ENCODE measurements around the gene PPFIBP1. TPM values are rescaled to one million over a fixed set of nuclear protein-coding genes. Genes with fewer than 3 reads are reported as not detected.

The PPFIBP1 gene
- total and polyA plus RNA-seq, 10 donors: 3.7 to 182 (median 92.4) TPM

DNA sequence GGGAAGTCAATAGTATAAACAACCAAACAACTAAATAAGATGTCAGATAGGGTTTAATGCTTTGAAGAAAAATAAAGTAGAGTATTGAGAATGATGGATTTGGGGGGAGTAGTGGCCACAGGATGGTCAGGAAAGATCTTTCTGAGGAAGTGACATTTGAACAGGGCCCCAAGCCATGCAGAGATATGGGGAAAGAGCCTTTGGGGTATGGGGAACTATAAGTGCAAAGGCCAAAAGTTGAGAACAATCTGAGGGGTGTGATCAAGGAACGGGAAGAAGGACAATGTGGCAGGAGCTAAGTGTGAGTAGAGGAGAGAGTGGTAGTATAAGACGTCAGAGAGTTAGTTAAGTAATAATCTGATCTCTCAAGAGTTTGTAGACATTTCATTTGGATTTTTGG, 188.0 kb downstream of the PPFIBP1 start:
- WGBS, 5 donors: 51 to 77% (median 75%) methylated on average over 2 of the region's 2 CpGs
- H3K36me3 ChIP-seq: peaks cover 0 to 41% (median 15%) of the 10 kb centered on the region in 6 donors
- peak overlapping the region in 5 of 8 donors; percentile 93 to 100 (median 99) for H3K4me3 ChIP-seq
- TF ChIP-seq, protein P1, sequence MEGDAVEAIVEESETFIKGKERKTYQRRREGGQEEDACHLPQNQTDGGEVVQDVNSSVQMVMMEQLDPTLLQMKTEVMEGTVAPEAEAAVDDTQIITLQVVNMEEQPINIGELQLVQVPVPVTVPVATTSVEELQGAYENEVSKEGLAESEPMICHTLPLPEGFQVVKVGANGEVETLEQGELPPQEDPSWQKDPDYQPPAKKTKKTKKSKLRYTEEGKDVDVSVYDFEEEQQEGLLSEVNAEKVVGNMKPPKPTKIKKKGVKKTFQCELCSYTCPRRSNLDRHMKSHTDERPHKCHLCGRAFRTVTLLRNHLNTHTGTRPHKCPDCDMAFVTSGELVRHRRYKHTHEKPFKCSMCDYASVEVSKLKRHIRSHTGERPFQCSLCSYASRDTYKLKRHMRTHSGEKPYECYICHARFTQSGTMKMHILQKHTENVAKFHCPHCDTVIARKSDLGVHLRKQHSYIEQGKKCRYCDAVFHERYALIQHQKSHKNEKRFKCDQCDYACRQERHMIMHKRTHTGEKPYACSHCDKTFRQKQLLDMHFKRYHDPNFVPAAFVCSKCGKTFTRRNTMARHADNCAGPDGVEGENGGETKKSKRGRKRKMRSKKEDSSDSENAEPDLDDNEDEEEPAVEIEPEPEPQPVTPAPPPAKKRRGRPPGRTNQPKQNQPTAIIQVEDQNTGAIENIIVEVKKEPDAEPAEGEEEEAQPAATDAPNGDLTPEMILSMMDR (IDR thresholded peaks at IDR 0.05 in 8 of 11, conservative IDR thresholded peaks at IDR 0.05 in 3 of 11): no peak
- TF ChIP-seq POLR2A (IDR thresholded peaks at IDR 0.05): no peak
- no peaks in the 10 kb centered on the region for H3K9me3 ChIP-seq
- H3K27me3 ChIP-seq (replicated peaks in 1 of 7): no peaks in the 10 kb centered on the region
- H3K4me1 ChIP-seq: peaks cover 8 to 45% (median 26%) of the 10 kb centered on the region in 6 donors
- H3K27ac ChIP-seq: no peak overlapping the region
- intact Hi-C loops (cut with DNase I; ENCODE audit: low total_unique reads): no loop called here
- no peak for DNase-seq

DNA sequence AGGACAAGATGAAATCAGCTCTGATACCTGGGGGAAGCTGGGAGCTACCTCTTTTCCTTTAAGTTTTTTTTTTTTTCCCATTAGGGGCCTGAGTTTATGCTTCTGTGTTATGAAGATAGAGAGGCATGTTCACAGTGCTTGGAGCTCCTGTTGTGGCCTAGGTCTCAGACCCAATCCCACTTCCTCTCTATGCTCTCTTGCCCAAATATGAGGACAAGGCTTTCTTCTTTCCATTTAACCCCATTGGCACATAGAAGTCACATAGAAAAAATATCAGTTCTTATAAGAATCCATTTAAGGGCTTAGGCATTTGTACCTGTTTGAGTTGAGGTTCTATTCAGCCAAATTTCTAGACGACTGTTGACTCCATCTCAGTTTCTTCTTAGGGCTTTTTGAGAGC, 199.2 kb downstream of the PPFIBP1 start:
- TF ChIP-seq, protein P1 (IDR thresholded peaks at IDR 0.05 in 8 of 11, conservative IDR thresholded peaks at IDR 0.05 in 3 of 11): no peak
- TF ChIP-seq POLR2AphosphoS5 (IDR thresholded peaks at IDR 0.05) (no peak), POLR2A (IDR thresholded peaks at IDR 0.05) (no peak)
- intact Hi-C loops (cut with DNase I; ENCODE audit: low total_unique reads): no loop called here
- Histone ChIP-seq H3K36me3 (peaks cover 0 to 96% (median 60%) of the 10 kb centered on the region in 6 donors), H3K4me1 (no peaks in the 10 kb centered on the region), H3K27me3 (replicated peaks in 1 of 7) (no peaks in the 10 kb centered on the region), H3K27ac (no peak overlapping the region), H3K9me3 (no peaks in the 10 kb centered on the region), H3K4me3 (no peak overlapping the region)
- whole genome bisulfite sequencing, 5 donors: 80 to 89% (median 86%) methylated on average over 1 of the region's 1 CpG
- no peak for DNase-seq

DNA sequence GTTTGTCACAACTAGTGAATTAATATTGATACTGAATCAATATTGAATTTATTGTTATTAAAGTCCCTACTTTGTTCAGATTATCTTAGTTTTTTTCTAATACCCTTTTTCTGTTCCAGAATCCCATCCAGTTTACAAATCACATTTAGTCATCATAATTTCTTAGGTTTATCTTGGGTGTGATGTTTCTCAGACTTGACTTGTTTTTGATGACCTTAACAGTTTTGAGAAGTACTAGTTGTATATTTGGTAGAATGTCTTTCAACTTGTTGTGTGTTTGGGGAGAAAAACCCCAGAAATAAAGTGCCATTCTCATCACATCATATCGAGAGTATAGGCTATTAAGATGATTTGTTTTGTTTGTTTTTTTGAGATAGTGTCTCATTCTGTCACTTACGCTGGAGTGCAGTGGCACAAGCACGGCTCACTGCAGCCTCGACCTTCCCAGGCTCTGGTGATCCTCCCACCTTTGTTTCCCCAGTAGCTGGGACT, 206.1 kb downstream of the PPFIBP1 start:
- Histone ChIP-seq H3K27me3 (replicated peaks in 1 of 7) (no peaks in the 10 kb centered on the region), H3K4me1 (no peaks in the 10 kb centered on the region), H3K9me3 (no peaks in the 10 kb centered on the region), H3K27ac (no peak overlapping the region), H3K36me3 (peaks cover 0 to 86% (median 27%) of the 10 kb centered on the region in 6 donors), H3K4me3 (no peak overlapping the region)
- intact Hi-C loops (cut with DNase I; ENCODE audit: low total_unique reads): loop anchor here (5.0 kb wide), 2 partner anchors 92 to 212 kb away; no protein-coding TSS in a partner anchor
- TF ChIP-seq POLR2A (IDR thresholded peaks at IDR 0.05) (no peak), POLR2AphosphoS5 (IDR thresholded peaks at IDR 0.05) (no peak)
- TF ChIP-seq, protein P1 (IDR thresholded peaks at IDR 0.05 in 8 of 11, conservative IDR thresholded peaks at IDR 0.05 in 3 of 11): no peak
- WGBS, 5 donors: 87 to 96% (median 92%) methylated on average over 4 of the region's 4 CpGs
- no peak for DNase-seq

DNA sequence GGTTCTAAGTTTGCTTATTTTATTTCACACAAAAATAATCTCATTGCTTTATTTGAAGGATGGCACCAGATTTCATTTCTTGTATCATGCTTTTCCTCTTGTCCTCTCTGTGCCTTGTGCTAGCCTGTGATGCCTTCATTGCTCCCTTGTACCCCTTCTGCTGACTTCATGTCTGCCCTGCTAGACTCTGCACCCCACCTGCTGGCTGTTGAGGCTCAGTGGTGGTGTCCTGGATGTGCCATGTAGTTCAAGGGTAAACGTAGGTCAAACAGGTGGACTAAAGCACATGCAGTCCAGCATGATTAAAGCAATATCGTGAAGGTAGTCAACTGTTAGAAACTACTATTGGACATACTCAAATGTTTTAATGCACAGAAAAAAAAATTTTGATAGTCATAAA, 208.3 kb downstream of the PPFIBP1 start:
- H3K4me3 ChIP-seq: no peak overlapping the region
- WGBS, 5 donors: 76 to 93% (median 79%) methylated on average over 2 of the region's 2 CpGs
- H3K9me3 ChIP-seq: no peaks in the 10 kb centered on the region
- H3K27ac ChIP-seq: no peak overlapping the region
- H3K27me3 ChIP-seq (replicated peaks in 1 of 7): no peaks in the 10 kb centered on the region
- intact Hi-C loops (cut with DNase I; ENCODE audit: low total_unique reads): loop anchor here (5.0 kb wide), 2 partner anchors 90 to 210 kb away; no protein-coding TSS in a partner anchor
- H3K4me1 ChIP-seq: no peaks in the 10 kb centered on the region
- DNase-seq: no peak
- TF ChIP-seq POLR2A (IDR thresholded peaks at IDR 0.05) (no peak), POLR2AphosphoS5 (IDR thresholded peaks at IDR 0.05) (no peak)
- TF ChIP-seq, protein P1 (IDR thresholded peaks at IDR 0.05 in 8 of 11, conservative IDR thresholded peaks at IDR 0.05 in 3 of 11): no peak
- peaks cover 0 to 85% (median 35%) of the 10 kb centered on the region in 6 donors for H3K36me3 ChIP-seq
